Ectodermal cell (in vitro differentiated cells): ENCODE data around the gene VTA1.

Source experiments
- H3K27ac ChIP-seq: 2 replicates; pipeline ENCODE4 v1.7.0; 2013; ENCODE audit warnings: mild to moderate bottlenecking, low read depth, low read length; ENCODE audit not compliant: insufficient read depth, poor library complexity, severe bottlenecking
- H3K27me3 ChIP-seq: 2 replicates; pipeline ENCODE4 v1.7.0; 2013; ENCODE audit warnings: mild to moderate bottlenecking, low read length; ENCODE audit not compliant: insufficient read depth, control insufficient read depth, poor library complexity, severe bottlenecking
- H3K36me3 ChIP-seq: one replicate; pipeline ENCODE4 v1.7.0; 2013; ENCODE audit warnings: low read length; ENCODE audit not compliant: control insufficient read depth, insufficient read depth
- H3K4me1 ChIP-seq: one replicate; pipeline ENCODE4 v1.7.0; 2013; ENCODE audit warnings: low read length; ENCODE audit not compliant: control insufficient read depth, insufficient read depth
- H3K4me3 ChIP-seq: 2 replicates; pipeline ENCODE4 v1.7.0; 2013; ENCODE audit warnings: low read depth, low read length, control low read depth; ENCODE audit not compliant: insufficient read depth
- H3K9me3 ChIP-seq: 2 replicates; pipeline ENCODE4 v1.7.0; 2013; ENCODE audit warnings: mild to moderate bottlenecking, low read length, moderate library complexity; ENCODE audit not compliant: control insufficient read depth
- WGBS, 2 experiments: methylation state at CpG; one replicate each; pipeline ENCODE4 v1.1.7; 2013; ENCODE audit warnings: missing lambda C conversion rate in 2 of 2; 5-methylcytosine and 5-hydroxymethylcytosine counted together

The VTA1 gene

GRCh38 chr6:142167486-142167885 is 20.4 kb downstream of the VTA1 start:
- WGBS, 2 experiments = 94 to 96% methylated on average over 2 of the region's 2 CpGs
- H3K36me3 ChIP-seq = peaks cover 3% of the 10 kb centered on the region

GRCh38 chr6:142171351-142171750 is 24.3 kb downstream of the VTA1 start:
- Histone ChIP-seq H3K27ac (no peak overlapping the region), H3K9me3 (no peaks in the 10 kb centered on the region), H3K27me3 (no peaks in the 10 kb centered on the region), H3K36me3 (peaks cover 3% of the 10 kb centered on the region), H3K4me3 (no peak overlapping the region), H3K4me1 (no peaks in the 10 kb centered on the region)

More at GRCh38 chr6:142167486-142167885, 20.4 kb downstream of the VTA1 start:
- H3K4me1 ChIP-seq = no peaks in the 10 kb centered on the region
- no peaks in the 10 kb centered on the region for H3K27me3 ChIP-seq
- no peak overlapping the region for H3K4me3 ChIP-seq
- H3K9me3 ChIP-seq = no peaks in the 10 kb centered on the region
- H3K27ac ChIP-seq = no peak overlapping the region

GRCh38 chr6:142172758-142173157 is 25.7 kb downstream of the VTA1 start:
- H3K4me3 ChIP-seq = no peak overlapping the region
- no peaks in the 10 kb centered on the region for H3K27me3 ChIP-seq
- H3K9me3 ChIP-seq = no peaks in the 10 kb centered on the region
- H3K36me3 ChIP-seq = peaks cover 2% of the 10 kb centered on the region
- H3K27ac ChIP-seq = no peak overlapping the region
- no peaks in the 10 kb centered on the region for H3K4me1 ChIP-seq

GRCh38 chr6:142173980-142174379 is 26.9 kb downstream of the VTA1 start:
- Histone ChIP-seq H3K27ac (no peak overlapping the region), H3K36me3 (no peaks in the 10 kb centered on the region), H3K27me3 (no peaks in the 10 kb centered on the region)

GRCh38 chr6:142174703-142175102 is 27.6 kb downstream of the VTA1 start:
- Histone ChIP-seq H3K4me3 (no peak overlapping the region), H3K36me3 (no peaks in the 10 kb centered on the region), H3K27me3 (no peaks in the 10 kb centered on the region), H3K27ac (no peak overlapping the region), H3K4me1 (no peaks in the 10 kb centered on the region), H3K9me3 (no peaks in the 10 kb centered on the region)
- 93 to 95% methylated on average over 5 of the region's 6 CpGs for WGBS, 2 experiments

More at GRCh38 chr6:142173980-142174379, 26.9 kb downstream of the VTA1 start:
- H3K9me3 ChIP-seq = no peaks in the 10 kb centered on the region
- no peaks in the 10 kb centered on the region for H3K4me1 ChIP-seq
- no peak overlapping the region for H3K4me3 ChIP-seq
- 89 to 97% methylated on average over 3 of the region's 3 CpGs for WGBS, 2 experiments

- H3K36me3 ChIP-seq = no peaks in the 10 kb centered on the region
- H3K27ac ChIP-seq = no peak overlapping the region
- no peaks in the 10 kb centered on the region for H3K27me3 ChIP-seq
- H3K9me3 ChIP-seq = no peaks in the 10 kb centered on the region
- H3K4me1 ChIP-seq = no peaks in the 10 kb centered on the region
- H3K4me3 ChIP-seq = no peak overlapping the region
These were observed 31.1 kb downstream of the VTA1 start for GRCh38 chr6:142178129-142178528.

GRCh38 chr6:142182004-142182403 is 34.9 kb downstream of the VTA1 start:
- no peaks in the 10 kb centered on the region for H3K4me1 ChIP-seq
- no peak overlapping the region for H3K27ac ChIP-seq
- H3K27me3 ChIP-seq = no peaks in the 10 kb centered on the region
- H3K4me3 ChIP-seq = no peak overlapping the region
- no peaks in the 10 kb centered on the region for H3K36me3 ChIP-seq
- H3K9me3 ChIP-seq = no peaks in the 10 kb centered on the region

GRCh38 chr6:142183351-142183750 is 36.3 kb downstream of the VTA1 start:
- Histone ChIP-seq H3K9me3 (no peaks in the 10 kb centered on the region), H3K27me3 (no peaks in the 10 kb centered on the region), H3K27ac (no peak overlapping the region), H3K4me3 (no peak overlapping the region), H3K4me1 (no peaks in the 10 kb centered on the region), H3K36me3 (no peaks in the 10 kb centered on the region)
- 100% methylated on average over 1 of the region's 1 CpG for WGBS, 2 experiments

- WGBS, 2 experiments = 96 to 100% methylated on average over 2 of the region's 2 CpGs
These were observed 37.2 kb downstream of the VTA1 start for GRCh38 chr6:142184307-142184706.

GRCh38 chr6:142185641-142186040 is 38.6 kb downstream of the VTA1 start:
- Histone ChIP-seq H3K27ac (no peak overlapping the region), H3K4me1 (no peaks in the 10 kb centered on the region), H3K9me3 (no peaks in the 10 kb centered on the region), H3K27me3 (no peaks in the 10 kb centered on the region), H3K4me3 (no peak overlapping the region), H3K36me3 (no peaks in the 10 kb centered on the region)
- WGBS, 2 experiments = 90% methylated on average over 1 of the region's 1 CpG

More at GRCh38 chr6:142184307-142184706, 37.2 kb downstream of the VTA1 start:
- Histone ChIP-seq H3K27me3 (no peaks in the 10 kb centered on the region), H3K27ac (no peak overlapping the region), H3K4me3 (no peak overlapping the region), H3K36me3 (no peaks in the 10 kb centered on the region), H3K4me1 (no peaks in the 10 kb centered on the region), H3K9me3 (no peaks in the 10 kb centered on the region)

GRCh38 chr6:142187209-142187608 is 40.1 kb downstream of the VTA1 start:
- WGBS, 2 experiments = 92 to 100% methylated on average over 1 of the region's 1 CpG
- H3K4me1 ChIP-seq = no peaks in the 10 kb centered on the region

More at GRCh38 chr6:142187209-142187608, 40.1 kb downstream of the VTA1 start:
- H3K27ac ChIP-seq = no peak overlapping the region
- H3K9me3 ChIP-seq = no peaks in the 10 kb centered on the region
- no peak overlapping the region for H3K4me3 ChIP-seq
- no peaks in the 10 kb centered on the region for H3K27me3 ChIP-seq
- H3K36me3 ChIP-seq = no peaks in the 10 kb centered on the region
